Caco-2 (cell line): ENCODE measurements around the gene ST6GALNAC6. TPM values are rescaled to one million over a fixed set of nuclear protein-coding genes. Genes with fewer than 3 reads are reported as not detected.

Source experiments
- BruUV-seq: library from RNA; stranded (reverse); fragments of 400-500 nt; replicated peaks from 2 replicates; lab custom pipeline; 2021; lab: Mats Ljungman, UMichigan
- CTCF ChIA-PET: fragments of 300-600 bp; sonication (Branson Sonifier 250); formaldehyde crosslinking; loops from one replicate; lab custom pipeline; 2022; ENCODE audit warnings: antibody characterized with exemption; lab: Charles Lee
- POLR2A ChIA-PET: fragments of 300-600 bp; sonication (Branson Sonifier 250); formaldehyde crosslinking; loops from one replicate; lab custom pipeline; 2022; ENCODE audit warnings: antibody characterized with exemption; lab: Charles Lee
- DNase-seq, 2 experiments: peaks; one replicate each; pipeline versions ENCODE4 v3.0.0 to v3.0.0-alpha.2; 2020 to 2022
- H3K27me3 ChIP-seq: replicated peaks from 2 replicates; pipeline ENCODE4 v1.6.0; 2011; ENCODE audit warnings: low read length; ENCODE audit not compliant: control insufficient read depth, insufficient read depth
- H3K36me3 ChIP-seq: 2 replicates; pipeline ENCODE4 v1.5.1; 2011; ENCODE audit warnings: low read length; ENCODE audit not compliant: control insufficient read depth, insufficient read depth
- H3K4me1 ChIP-seq: fragments of 250-450 bp; sonication (Bioruptor Pico); 2 replicates; pipeline ENCODE4 v1.5.1; 2020; ENCODE audit warnings: mild to moderate bottlenecking
- H3K4me3 ChIP-seq: 2 replicates; pipeline ENCODE4 v1.5.1; 2011; ENCODE audit warnings: low read depth, mild to moderate bottlenecking, control low read depth, low read length
- H3K9me3 ChIP-seq: fragments of 250-450 bp; sonication (Bioruptor Pico); 2 replicates; pipeline ENCODE4 v1.5.1; 2020; ENCODE audit warnings: mild to moderate bottlenecking, moderate library complexity
- H3K27ac Mint-ChIP-seq: one replicate; pipeline ENCODE4 v1.8.0; 2022; ENCODE audit warnings: mixed read lengths; ENCODE audit not compliant: unreplicated experiment
- H3K27me3 Mint-ChIP-seq: one replicate; pipeline ENCODE4 v1.8.0; 2022; ENCODE audit warnings: mixed read lengths; ENCODE audit not compliant: insufficient read depth, unreplicated experiment
- H3K36me3 Mint-ChIP-seq: one replicate; pipeline ENCODE4 v1.8.0; 2022; ENCODE audit warnings: mild to moderate bottlenecking, mixed read lengths; ENCODE audit not compliant: insufficient read depth, unreplicated experiment
- H3K4me1 Mint-ChIP-seq: one replicate; pipeline ENCODE4 v1.8.0; 2022; ENCODE audit warnings: low read depth, mixed read lengths; ENCODE audit not compliant: unreplicated experiment
- H3K4me3 Mint-ChIP-seq: one replicate; pipeline ENCODE4 v1.8.0; 2022; ENCODE audit warnings: mild to moderate bottlenecking, moderate library complexity, mixed read lengths; ENCODE audit not compliant: unreplicated experiment
- H3K9me3 Mint-ChIP-seq: one replicate; pipeline ENCODE4 v1.8.0; 2022; ENCODE audit warnings: mixed read lengths; ENCODE audit not compliant: unreplicated experiment
- CTCF ChIP-seq, 2 experiments: fragments of 200-600 bp in 1 of 2; IDR thresholded peaks; 1 replicate in 1 of 2; 2 replicates in 1 of 2; pipeline versions ENCODE4 v1.5.1 to v1.8.0; 2011 to 2022; ENCODE audit warnings: antibody characterized with exemption in 1 of 2, control low read depth in 1 of 2, inconsistent platforms in 1 of 2, low read depth in 1 of 2, low read length in 1 of 2, mild to moderate bottlenecking in 1 of 2, moderate library complexity in 1 of 2; ENCODE audit not compliant: insufficient read depth in 1 of 2, severe bottlenecking in 1 of 2, unreplicated experiment in 1 of 2
- intact Hi-C: fragments of 100-400 bp; cut with micrococcal nuclease; formaldehyde crosslinking; loops from one replicate; pipeline ENCODE4 v1.10.0; 2022; ENCODE audit not compliant: unreplicated experiment
- total RNA-seq: library from RNA; stranded (reverse); gene quantifications from 2 replicates; pipeline ENCODE4 v1.2.3, GENCODE V29; 2022

The ST6GALNAC6 gene
- total RNA-seq, 1 experiment from 2014 or later, result 20.7 TPM

- intact Hi-C loops, result no loop called here
- H3K36me3 Mint-ChIP-seq, result peaks cover 4% of the 10 kb centered on the region
- Histone ChIP-seq H3K9me3 (no peaks in the 10 kb centered on the region), H3K36me3 (no peaks in the 10 kb centered on the region), H3K27me3 (no peaks in the 10 kb centered on the region), H3K4me3 (no peak overlapping the region), H3K4me1 (peaks cover 9% of the 10 kb centered on the region; the same call in 1 of the 2 replicates)
- H3K4me1 Mint-ChIP-seq, result peaks cover 7% of the 10 kb centered on the region
- POLR2A ChIA-PET, result interaction anchor here (0.5 kb wide), 1 partner anchor 272 kb away, joined by 7 read pairs; no protein-coding TSS in a partner anchor
- TF ChIP-seq CTCF (IDR thresholded peaks at IDR 0.05; ENCODE audit: insufficient read depth in 1 of 2, low read depth in 1 of 2, low read length in 1 of 2, severe bottlenecking in 1 of 2, unreplicated experiment in 1 of 2), result no peak
- no peak for DNase-seq
- H3K4me3 Mint-ChIP-seq, result no peak overlapping the region
- no TSS peak for BruUV-seq
- CTCF ChIA-PET, result no interaction called here
- no peaks in the 10 kb centered on the region for H3K9me3 Mint-ChIP-seq
- H3K27me3 Mint-ChIP-seq, result no peaks in the 10 kb centered on the region
- H3K27ac Mint-ChIP-seq, result no peak overlapping the region
Observed at GRCh38 chr9:127856729-127857116, 42.7 kb downstream of the ST6GALNAC6 start.

GRCh38 chr9:127856094-127856728 lies 43.2 kb downstream of the ST6GALNAC6 start:
- H3K4me1 Mint-ChIP-seq, result peaks cover 7% of the 10 kb centered on the region
- TF ChIP-seq CTCF (IDR thresholded peaks at IDR 0.05; ENCODE audit: insufficient read depth in 1 of 2, low read depth in 1 of 2, low read length in 1 of 2, severe bottlenecking in 1 of 2, unreplicated experiment in 1 of 2), result no peak
- Histone ChIP-seq H3K27me3 (no peaks in the 10 kb centered on the region), H3K9me3 (no peaks in the 10 kb centered on the region), H3K4me1 (peaks cover 9% of the 10 kb centered on the region; the same call in 1 of the 2 replicates), H3K36me3 (no peaks in the 10 kb centered on the region), H3K4me3 (no peak overlapping the region)
- intact Hi-C loops, result no loop called here
- no peak for DNase-seq
- peaks cover 4% of the 10 kb centered on the region for H3K36me3 Mint-ChIP-seq
- H3K27ac Mint-ChIP-seq, result no peak overlapping the region
- no TSS peak for BruUV-seq
- ChIA-PET CTCF (no interaction called here), POLR2A (interaction anchor here (0.5 kb wide), 1 partner anchor 272 kb away, joined by 7 read pairs; no protein-coding TSS in a partner anchor)
- no peak overlapping the region for H3K4me3 Mint-ChIP-seq
- no peaks in the 10 kb centered on the region for H3K9me3 Mint-ChIP-seq
- no peaks in the 10 kb centered on the region for H3K27me3 Mint-ChIP-seq

GRCh38 chr9:127855522-127855921 lies 43.9 kb downstream of the ST6GALNAC6 start:
- Mint-ChIP-seq H3K4me1 (peaks cover 7% of the 10 kb centered on the region), H3K4me3 (no peak overlapping the region), H3K27ac (no peak overlapping the region), H3K9me3 (no peaks in the 10 kb centered on the region), H3K27me3 (no peaks in the 10 kb centered on the region), H3K36me3 (no peaks in the 10 kb centered on the region)
- ChIA-PET POLR2A (no interaction called here), CTCF (no interaction called here)
- Histone ChIP-seq H3K9me3 (no peaks in the 10 kb centered on the region), H3K4me1 (peaks cover 9% of the 10 kb centered on the region; the same call in 1 of the 2 replicates), H3K27me3 (no peaks in the 10 kb centered on the region), H3K4me3 (no peak overlapping the region), H3K36me3 (no peaks in the 10 kb centered on the region)
- no peak for TF ChIP-seq CTCF (IDR thresholded peaks at IDR 0.05; ENCODE audit: insufficient read depth in 1 of 2, low read depth in 1 of 2, low read length in 1 of 2, severe bottlenecking in 1 of 2, unreplicated experiment in 1 of 2)
- DNase-seq, result no peak
- BruUV-seq, result no TSS peak
- intact Hi-C loops, result no loop called here
